ENCODE data around the gene TECPR2. TPM values are rescaled to one million over a fixed set of nuclear protein-coding genes. Genes with fewer than 3 reads are reported as not detected.

Gene TECPR2
- total RNA-seq, 3 donors from 2014 or later (not counting 1 experiment from before 2014, with no cell fraction given) = 10.8 to 18.6 (median 15.3) TPM

DNA sequence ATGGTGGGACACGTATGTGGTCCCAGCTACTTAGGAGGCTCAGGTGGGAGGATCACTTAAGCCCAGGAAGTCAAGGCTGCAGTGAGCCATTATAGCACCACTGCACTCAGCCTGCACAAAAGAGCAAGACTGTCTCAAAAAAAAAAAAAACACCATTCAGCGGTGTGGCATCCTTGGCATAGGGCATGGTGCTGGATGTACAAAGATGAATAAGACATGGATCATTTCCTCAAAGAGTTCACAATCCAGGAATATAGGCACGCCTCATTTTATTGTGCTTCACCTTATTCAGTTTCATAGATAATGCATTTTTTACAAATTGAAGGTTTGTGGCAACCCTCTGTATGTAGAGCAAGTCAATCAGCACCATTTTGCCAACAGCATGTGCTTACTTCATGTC lies 6.5 kb upstream of the TECPR2 start:
- H3K4me3 ChIP-seq (ENCODE audit: low read length) = no peak overlapping the region
- Mint-ChIP-seq H3K9me3 (no peaks in the 10 kb centered on the region), H3K4me3 (no peak overlapping the region), H3K36me3 (no peaks in the 10 kb centered on the region), H3K27ac (no peak overlapping the region), H3K4me1 (peaks cover 9 to 19% of the 10 kb centered on the region in 2 donors), H3K27me3 (ENCODE audit: low read depth in 2 of 2) (no peaks in the 10 kb centered on the region)
- H3K27ac ChIP-seq (ENCODE audit: low read length) = no peak overlapping the region
- 97% methylated on average over 3 of the region's 3 CpGs for WGBS (ENCODE audit: insufficient coverage)
- ATAC-seq (no peak), DNase-seq (no peak)
- no peaks in the 10 kb centered on the region for H3K4me1 ChIP-seq (ENCODE audit: control insufficient read depth, insufficient read depth, low read length)
- H3K36me3 ChIP-seq (ENCODE audit: control insufficient read depth, insufficient read depth, low read length) = peaks cover 51% of the 10 kb centered on the region
- intact Hi-C loops (cut with micrococcal nuclease) = no loop called here
- TF ChIP-seq, protein P1, sequence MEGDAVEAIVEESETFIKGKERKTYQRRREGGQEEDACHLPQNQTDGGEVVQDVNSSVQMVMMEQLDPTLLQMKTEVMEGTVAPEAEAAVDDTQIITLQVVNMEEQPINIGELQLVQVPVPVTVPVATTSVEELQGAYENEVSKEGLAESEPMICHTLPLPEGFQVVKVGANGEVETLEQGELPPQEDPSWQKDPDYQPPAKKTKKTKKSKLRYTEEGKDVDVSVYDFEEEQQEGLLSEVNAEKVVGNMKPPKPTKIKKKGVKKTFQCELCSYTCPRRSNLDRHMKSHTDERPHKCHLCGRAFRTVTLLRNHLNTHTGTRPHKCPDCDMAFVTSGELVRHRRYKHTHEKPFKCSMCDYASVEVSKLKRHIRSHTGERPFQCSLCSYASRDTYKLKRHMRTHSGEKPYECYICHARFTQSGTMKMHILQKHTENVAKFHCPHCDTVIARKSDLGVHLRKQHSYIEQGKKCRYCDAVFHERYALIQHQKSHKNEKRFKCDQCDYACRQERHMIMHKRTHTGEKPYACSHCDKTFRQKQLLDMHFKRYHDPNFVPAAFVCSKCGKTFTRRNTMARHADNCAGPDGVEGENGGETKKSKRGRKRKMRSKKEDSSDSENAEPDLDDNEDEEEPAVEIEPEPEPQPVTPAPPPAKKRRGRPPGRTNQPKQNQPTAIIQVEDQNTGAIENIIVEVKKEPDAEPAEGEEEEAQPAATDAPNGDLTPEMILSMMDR (IDR thresholded peaks at IDR 0.05) = no peak
- H3K27me3 ChIP-seq (ENCODE audit: control insufficient read depth, insufficient read depth, low read length) = no peaks in the 10 kb centered on the region
- no peaks in the 10 kb centered on the region for H3K9me3 ChIP-seq (ENCODE audit: control insufficient read depth, insufficient read depth, low read length)

DNA sequence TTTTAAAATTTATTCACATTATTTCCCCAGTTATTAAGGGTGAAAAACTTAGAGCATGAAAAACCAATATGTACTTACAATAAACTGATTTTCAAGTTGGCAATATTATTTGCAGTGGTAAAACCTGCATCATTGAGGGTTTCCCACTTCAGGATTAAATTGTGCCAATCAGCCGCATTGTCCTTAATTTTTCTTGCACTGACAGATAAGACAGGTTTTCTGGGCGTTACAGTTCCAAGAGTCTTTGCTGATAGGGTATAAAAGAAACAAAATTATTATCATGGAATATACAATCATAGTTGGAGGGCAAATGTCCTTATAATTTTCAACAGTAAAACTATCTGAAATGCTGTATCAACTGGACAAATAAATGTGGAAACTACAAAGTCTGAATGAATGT lies 3.4 kb upstream of the TECPR2 start:
- no peak overlapping the region for H3K4me3 Mint-ChIP-seq
- intact Hi-C loops (cut with micrococcal nuclease) = no loop called here
- WGBS (ENCODE audit: insufficient coverage) = 83% methylated on average over 1 of the region's 2 CpGs
- no peaks in the 10 kb centered on the region for H3K9me3 Mint-ChIP-seq
- H3K27ac Mint-ChIP-seq = no peak overlapping the region
- Histone ChIP-seq H3K4me1 (ENCODE audit: control insufficient read depth, insufficient read depth, low read length) (peaks cover 17% of the 10 kb centered on the region), H3K27ac (ENCODE audit: low read length) (no peak overlapping the region), H3K27me3 (ENCODE audit: control insufficient read depth, insufficient read depth, low read length) (no peaks in the 10 kb centered on the region), H3K4me3 (ENCODE audit: low read length) (no peak overlapping the region), H3K36me3 (ENCODE audit: control insufficient read depth, insufficient read depth, low read length) (peaks cover 34% of the 10 kb centered on the region), H3K9me3 (ENCODE audit: control insufficient read depth, insufficient read depth, low read length) (no peaks in the 10 kb centered on the region)
- TF ChIP-seq, protein P1 (IDR thresholded peaks at IDR 0.05) = no peak
- H3K27me3 Mint-ChIP-seq (ENCODE audit: low read depth in 2 of 2) = no peaks in the 10 kb centered on the region
- H3K4me1 Mint-ChIP-seq = peaks cover 14 to 23% of the 10 kb centered on the region in 2 donors
- DNase-seq (no peak), ATAC-seq (no peak)
- no peaks in the 10 kb centered on the region for H3K36me3 Mint-ChIP-seq

DNA sequence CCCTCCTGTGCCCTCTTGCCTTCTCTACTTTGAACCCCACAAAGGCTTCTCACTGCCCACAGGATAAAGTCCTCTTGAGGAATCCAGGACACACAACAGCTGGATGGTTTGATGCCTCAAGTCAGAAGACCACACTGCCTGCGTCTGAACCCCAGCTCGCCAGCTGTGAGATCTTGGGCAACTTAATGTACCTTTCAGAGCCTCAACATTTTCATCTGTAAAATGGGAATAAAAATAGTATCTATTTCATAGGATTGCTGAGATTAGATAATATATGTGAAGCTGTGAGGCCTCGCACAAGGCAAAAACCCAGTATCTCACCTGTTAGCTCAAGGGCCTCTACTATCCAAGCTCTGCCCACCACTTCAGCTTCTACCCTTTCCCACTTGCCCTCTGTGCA lies 2.4 kb upstream of the TECPR2 start:
- Histone ChIP-seq H3K27ac (ENCODE audit: low read length) (no peak overlapping the region), H3K27me3 (ENCODE audit: control insufficient read depth, insufficient read depth, low read length) (no peaks in the 10 kb centered on the region), H3K36me3 (ENCODE audit: control insufficient read depth, insufficient read depth, low read length) (peaks cover 26% of the 10 kb centered on the region), H3K4me3 (ENCODE audit: low read length) (no peak overlapping the region), H3K4me1 (ENCODE audit: control insufficient read depth, insufficient read depth, low read length) (peaks cover 17% of the 10 kb centered on the region), H3K9me3 (ENCODE audit: control insufficient read depth, insufficient read depth, low read length) (no peaks in the 10 kb centered on the region)
- Mint-ChIP-seq H3K4me3 (no peak overlapping the region), H3K27me3 (ENCODE audit: low read depth in 2 of 2) (no peaks in the 10 kb centered on the region), H3K9me3 (no peaks in the 10 kb centered on the region), H3K36me3 (no peaks in the 10 kb centered on the region), H3K27ac (no peak overlapping the region), H3K4me1 (peaks cover 14 to 23% of the 10 kb centered on the region in 2 donors)
- DNase-seq (no peak), ATAC-seq (no peak)
- WGBS (ENCODE audit: insufficient coverage) = 94% methylated on average over 3 of the region's 3 CpGs
- TF ChIP-seq, protein P1 (IDR thresholded peaks at IDR 0.05) = no peak
- intact Hi-C loops (cut with micrococcal nuclease) = loop anchor here (10.0 kb wide), 1 partner anchor 154 kb away; no protein-coding TSS in a partner anchor

DNA sequence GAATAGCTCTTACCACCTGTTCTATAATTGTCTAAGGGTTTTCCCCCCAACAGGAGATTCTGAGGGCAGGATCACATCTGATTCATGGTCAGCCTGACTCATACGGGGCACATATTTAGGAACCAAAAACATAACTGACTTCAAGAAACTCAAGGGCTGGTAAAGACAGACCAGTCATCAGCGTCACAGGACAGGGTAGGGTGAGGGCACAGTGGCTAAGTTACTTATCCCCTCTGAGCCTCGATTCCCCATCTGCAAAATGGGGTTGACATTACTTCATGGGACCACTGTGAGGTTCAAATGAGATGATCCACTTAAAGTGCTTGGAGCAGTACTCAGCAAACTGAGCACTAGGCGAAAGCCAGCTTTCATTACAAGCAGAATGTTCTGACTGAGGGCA lies 657 bp upstream of the TECPR2 start:
- Histone ChIP-seq H3K27ac (ENCODE audit: low read length) (peak overlapping the region; percentile 74), H3K27me3 (ENCODE audit: control insufficient read depth, insufficient read depth, low read length) (no peaks in the 10 kb centered on the region), H3K9me3 (ENCODE audit: control insufficient read depth, insufficient read depth, low read length) (no peaks in the 10 kb centered on the region), H3K4me3 (ENCODE audit: low read length) (peak overlapping the region; percentile 71), H3K36me3 (ENCODE audit: control insufficient read depth, insufficient read depth, low read length) (peaks cover 17% of the 10 kb centered on the region), H3K4me1 (ENCODE audit: control insufficient read depth, insufficient read depth, low read length) (peaks cover 17% of the 10 kb centered on the region)
- Mint-ChIP-seq H3K9me3 (no peaks in the 10 kb centered on the region), H3K36me3 (no peaks in the 10 kb centered on the region), H3K4me1 (peaks cover 19 to 28% of the 10 kb centered on the region in 2 donors), H3K4me3 (peak overlapping the region; percentile 88), H3K27ac (no peak overlapping the region), H3K27me3 (ENCODE audit: low read depth in 2 of 2) (no peaks in the 10 kb centered on the region)
- 20% methylated on average over 4 of the region's 4 CpGs for WGBS (ENCODE audit: insufficient coverage)
- peak; percentile 2 to 24 (median 4) for ATAC-seq
- DNase-seq = peak; percentile 23 to 44
- intact Hi-C loops (cut with micrococcal nuclease) = loop anchor here (1.0 to 10.0 kb wide), 3 partner anchors 43 to 231 kb away; partner anchors contain the start of genes RCOR1 and ZNF839
- TF ChIP-seq, protein P1 (IDR thresholded peaks at IDR 0.05) = no peak

Measured in natural killer cell (primary cell).